ENCODE measurements around the gene NABP2. TPM values are rescaled to one million over a fixed set of nuclear protein-coding genes. Genes with fewer than 3 reads are reported as not detected.

Gene NABP2
- polyA plus RNA-seq, 2 of the 4 experiments (the other 2 are of a cell fraction): 64.1 to 86.7 TPM

DNA sequence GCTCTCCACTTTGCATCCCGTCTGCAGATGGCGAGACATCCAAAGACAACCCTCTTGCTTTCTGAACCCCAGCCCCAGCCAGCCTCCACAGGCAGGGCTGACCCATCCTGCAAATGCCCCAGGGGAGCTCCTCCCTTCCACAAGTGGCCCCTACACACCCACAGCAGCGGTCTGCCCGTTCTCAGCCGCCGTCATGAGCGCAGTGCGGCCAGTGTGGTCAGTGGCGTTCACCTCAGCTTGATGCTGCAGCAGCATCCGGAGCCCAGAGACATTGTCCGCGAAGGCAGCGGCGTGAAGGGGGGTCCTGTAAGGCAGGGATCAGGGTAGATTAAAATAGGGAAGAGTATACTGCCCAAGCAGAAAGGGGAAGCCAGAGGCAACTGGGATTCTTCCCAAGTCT is 20.4 kb downstream of the NABP2 start:
- Histone ChIP-seq H3K4me2 (no peak overlapping the region), H3K4me3 (no peak overlapping the region), H3K9me3 (no peaks in the 10 kb centered on the region), H3K27ac (no peak overlapping the region), H3K4me1 (peaks cover 19% of the 10 kb centered on the region)
- FAIRE-seq: no peak
- ATAC-seq: no peak
- 96% methylated on average over 14 of the region's 14 CpGs for WGBS (ENCODE audit: missing lambda C conversion rate)
- ChIA-PET CTCF (interaction anchor here (0.6 to 8.4 kb wide), 6 partner anchors 8 to 26 kb away, joined by 3 to 101 read pairs (median 3); partner anchors contain the start of gene ANKRD52), POLR2A (no interaction called here)
- TF ChIP-seq, protein P1, sequence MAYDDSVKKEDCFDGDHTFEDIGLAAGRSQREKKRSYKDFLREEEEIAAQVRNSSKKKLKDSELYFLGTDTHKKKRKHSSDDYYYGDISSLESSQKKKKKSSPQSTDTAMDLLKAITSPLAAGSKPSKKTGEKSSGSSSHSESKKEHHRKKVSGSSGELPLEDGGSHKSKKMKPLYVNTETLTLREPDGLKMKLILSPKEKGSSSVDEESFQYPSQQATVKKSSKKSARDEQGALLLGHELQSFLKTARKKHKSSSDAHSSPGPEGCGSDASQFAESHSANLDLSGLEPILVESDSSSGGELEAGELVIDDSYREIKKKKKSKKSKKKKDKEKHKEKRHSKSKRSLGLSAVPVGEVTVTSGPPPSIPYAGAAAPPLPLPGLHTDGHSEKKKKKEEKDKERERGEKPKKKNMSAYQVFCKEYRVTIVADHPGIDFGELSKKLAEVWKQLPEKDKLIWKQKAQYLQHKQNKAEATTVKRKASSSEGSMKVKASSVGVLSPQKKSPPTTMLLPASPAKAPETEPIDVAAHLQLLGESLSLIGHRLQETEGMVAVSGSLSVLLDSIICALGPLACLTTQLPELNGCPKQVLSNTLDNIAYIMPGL (CRISPR knock-in tag; IDR thresholded peaks at IDR 0.05; ENCODE audit: borderline replicate concordance): no peak
- TF ChIP-seq, protein P2, sequence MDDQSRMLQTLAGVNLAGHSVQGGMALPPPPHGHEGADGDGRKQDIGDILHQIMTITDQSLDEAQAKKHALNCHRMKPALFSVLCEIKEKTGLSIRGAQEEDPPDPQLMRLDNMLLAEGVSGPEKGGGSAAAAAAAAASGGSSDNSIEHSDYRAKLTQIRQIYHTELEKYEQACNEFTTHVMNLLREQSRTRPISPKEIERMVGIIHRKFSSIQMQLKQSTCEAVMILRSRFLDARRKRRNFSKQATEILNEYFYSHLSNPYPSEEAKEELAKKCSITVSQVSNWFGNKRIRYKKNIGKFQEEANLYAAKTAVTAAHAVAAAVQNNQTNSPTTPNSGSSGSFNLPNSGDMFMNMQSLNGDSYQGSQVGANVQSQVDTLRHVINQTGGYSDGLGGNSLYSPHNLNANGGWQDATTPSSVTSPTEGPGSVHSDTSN (IDR thresholded peaks at IDR 0.05): no peak
- no peak for TF ChIP-seq MAZ (IDR thresholded peaks at IDR 0.05; ENCODE audit: borderline replicate concordance, low read depth, low read length)
- TF ChIP-seq ZSCAN20 (CRISPR knock-in tag; IDR thresholded peaks at IDR 0.05): no peak
- no peak for TF ChIP-seq ZC3H11A (IDR thresholded peaks at IDR 0.05)
- TF ChIP-seq CHD4 (IDR thresholded peaks at IDR 0.05; ENCODE audit: borderline replicate concordance): no peak
- TF ChIP-seq ZFP36 (IDR thresholded peaks at IDR 0.05; ENCODE audit: borderline replicate concordance, partially characterized antibody): no peak
- TF ChIP-seq, protein P3, sequence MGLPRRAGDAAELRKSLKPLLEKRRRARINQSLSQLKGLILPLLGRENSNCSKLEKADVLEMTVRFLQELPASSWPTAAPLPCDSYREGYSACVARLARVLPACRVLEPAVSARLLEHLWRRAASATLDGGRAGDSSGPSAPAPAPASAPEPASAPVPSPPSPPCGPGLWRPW (IDR thresholded peaks at IDR 0.05): no peak
- DNase-seq (ENCODE audit: low read depth in 1 of 2, low spot score in 1 of 2): no peak

DNA sequence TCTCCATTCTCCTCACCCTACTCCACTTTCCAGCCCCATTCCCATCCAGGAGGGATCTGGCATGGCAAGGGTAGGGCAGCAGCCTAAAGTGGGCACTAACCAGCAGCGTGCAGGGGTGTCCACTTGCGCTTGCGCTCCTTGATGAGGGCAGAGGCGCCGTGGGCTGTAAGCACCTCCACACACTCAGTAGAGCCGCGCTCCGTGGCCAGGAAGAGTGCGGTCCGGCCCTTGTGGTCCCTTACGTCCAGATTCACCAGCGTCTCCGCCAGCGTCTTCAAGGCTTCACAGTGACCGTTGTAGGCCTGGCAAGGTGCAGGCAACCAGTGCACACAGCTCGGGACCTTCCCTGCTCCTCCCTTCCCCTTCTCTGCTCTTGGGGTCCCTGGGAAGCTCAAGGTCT is 23.8 kb downstream of the NABP2 start:
- ChIA-PET POLR2A (interaction anchor here (0.7 kb wide), 1 partner anchor 85 kb away, joined by 4 read pairs; no protein-coding TSS in a partner anchor), CTCF (interaction anchor here (0.5 to 14.6 kb wide), 8 partner anchors 9 to 113 kb away, joined by 3 to 146 read pairs (median 6); partner anchors contain the start of genes ANKRD52, COQ10A and SMARCC2)
- ATAC-seq (no peak; a peak in 1 of 6 replicates), FAIRE-seq (no peak), DNase-seq (ENCODE audit: low read depth in 1 of 2, low spot score in 1 of 2) (no peak)
- peaks cover 19% of the 10 kb centered on the region for H3K4me1 ChIP-seq
- WGBS (ENCODE audit: missing lambda C conversion rate): 95% methylated on average over 16 of the region's 16 CpGs
- no peak overlapping the region for H3K4me2 ChIP-seq
- no peak overlapping the region for H3K4me3 ChIP-seq
- H3K9me3 ChIP-seq: no peaks in the 10 kb centered on the region
- H3K27ac ChIP-seq: no peak overlapping the region
- TF ChIP-seq, protein P4, sequence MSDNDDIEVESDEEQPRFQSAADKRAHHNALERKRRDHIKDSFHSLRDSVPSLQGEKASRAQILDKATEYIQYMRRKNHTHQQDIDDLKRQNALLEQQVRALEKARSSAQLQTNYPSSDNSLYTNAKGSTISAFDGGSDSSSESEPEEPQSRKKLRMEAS (IDR thresholded peaks at IDR 0.05): no peak
- TF ChIP-seq, protein P5, sequence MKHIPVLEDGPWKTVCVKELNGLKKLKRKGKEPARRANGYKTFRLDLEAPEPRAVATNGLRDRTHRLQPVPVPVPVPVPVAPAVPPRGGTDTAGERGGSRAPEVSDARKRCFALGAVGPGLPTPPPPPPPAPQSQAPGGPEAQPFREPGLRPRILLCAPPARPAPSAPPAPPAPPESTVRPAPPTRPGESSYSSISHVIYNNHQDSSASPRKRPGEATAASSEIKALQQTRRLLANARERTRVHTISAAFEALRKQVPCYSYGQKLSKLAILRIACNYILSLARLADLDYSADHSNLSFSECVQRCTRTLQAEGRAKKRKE (CRISPR knock-in tag; IDR thresholded peaks at IDR 0.05; ENCODE audit: low read depth): no peak
- no peak for TF ChIP-seq KDM5A (IDR thresholded peaks at IDR 0.05)
- TF ChIP-seq FOXS1 (CRISPR knock-in tag; IDR thresholded peaks at IDR 0.05): no peak
- TF ChIP-seq JUN (IDR thresholded peaks at IDR 0.05): no peak
- TF ChIP-seq GATA3 (IDR thresholded peaks at IDR 0.05; ENCODE audit: borderline replicate concordance): no peak
- TF ChIP-seq HOXB5 (CRISPR knock-in tag; IDR thresholded peaks at IDR 0.05): no peak
- TF ChIP-seq HDAC2 (IDR thresholded peaks at IDR 0.05): no peak
- no peak for TF ChIP-seq RNF2 (IDR thresholded peaks at IDR 0.05; ENCODE audit: borderline replicate concordance, low read depth)
- no peak for TF ChIP-seq EP300 (IDR thresholded peaks at IDR 0.05)
- TF ChIP-seq MYC (IDR thresholded peaks at IDR 0.05; ENCODE audit: borderline replicate concordance, low read length): no peak
- TF ChIP-seq EHF (CRISPR knock-in tag; IDR thresholded peaks at IDR 0.05): no peak
- no peak for TF ChIP-seq BHLHE40 (IDR thresholded peaks at IDR 0.05; ENCODE audit: low read depth, low read length)
- no peak for TF ChIP-seq NPAS2 (CRISPR knock-in tag; IDR thresholded peaks at IDR 0.05; ENCODE audit: borderline replicate concordance)
- TF ChIP-seq, protein P1 (CRISPR knock-in tag; IDR thresholded peaks at IDR 0.05; ENCODE audit: borderline replicate concordance): no peak
- TF ChIP-seq ZC3H11A (IDR thresholded peaks at IDR 0.05): no peak
- TF ChIP-seq, protein P6, sequence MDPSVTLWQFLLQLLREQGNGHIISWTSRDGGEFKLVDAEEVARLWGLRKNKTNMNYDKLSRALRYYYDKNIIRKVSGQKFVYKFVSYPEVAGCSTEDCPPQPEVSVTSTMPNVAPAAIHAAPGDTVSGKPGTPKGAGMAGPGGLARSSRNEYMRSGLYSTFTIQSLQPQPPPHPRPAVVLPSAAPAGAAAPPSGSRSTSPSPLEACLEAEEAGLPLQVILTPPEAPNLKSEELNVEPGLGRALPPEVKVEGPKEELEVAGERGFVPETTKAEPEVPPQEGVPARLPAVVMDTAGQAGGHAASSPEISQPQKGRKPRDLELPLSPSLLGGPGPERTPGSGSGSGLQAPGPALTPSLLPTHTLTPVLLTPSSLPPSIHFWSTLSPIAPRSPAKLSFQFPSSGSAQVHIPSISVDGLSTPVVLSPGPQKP (IDR thresholded peaks at IDR 0.05; ENCODE audit: low read depth, low read length): no peak
- TF ChIP-seq, protein P7, sequence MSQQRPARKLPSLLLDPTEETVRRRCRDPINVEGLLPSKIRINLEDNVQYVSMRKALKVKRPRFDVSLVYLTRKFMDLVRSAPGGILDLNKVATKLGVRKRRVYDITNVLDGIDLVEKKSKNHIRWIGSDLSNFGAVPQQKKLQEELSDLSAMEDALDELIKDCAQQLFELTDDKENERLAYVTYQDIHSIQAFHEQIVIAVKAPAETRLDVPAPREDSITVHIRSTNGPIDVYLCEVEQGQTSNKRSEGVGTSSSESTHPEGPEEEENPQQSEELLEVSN (IDR thresholded peaks at IDR 0.05; ENCODE audit: borderline replicate concordance, low read depth): no peak
- no peak for TF ChIP-seq HOXA7 (CRISPR knock-in tag; IDR thresholded peaks at IDR 0.05)
- no peak for TF ChIP-seq TP53 (CRISPR knock-in tag; IDR thresholded peaks at IDR 0.05)
